Ramos (cell line): Measurements from ENCODE around the gene SIKE1.
"Not testable (repeated sequence)": the region's sequence is repeated elsewhere in the genome, so short reads cannot be mapped to it uniquely, and the experiment has no call there.

Experiments
- in situ Hi-C: fragments of 300-500 bp; cut with MboI; formaldehyde crosslinking; loops from one replicate; pipeline ENCODE4 v1.14.3; 2022; ENCODE audit warnings: low sequenced_read_pairs; ENCODE audit not compliant: unreplicated experiment

The SIKE1 gene

DNA sequence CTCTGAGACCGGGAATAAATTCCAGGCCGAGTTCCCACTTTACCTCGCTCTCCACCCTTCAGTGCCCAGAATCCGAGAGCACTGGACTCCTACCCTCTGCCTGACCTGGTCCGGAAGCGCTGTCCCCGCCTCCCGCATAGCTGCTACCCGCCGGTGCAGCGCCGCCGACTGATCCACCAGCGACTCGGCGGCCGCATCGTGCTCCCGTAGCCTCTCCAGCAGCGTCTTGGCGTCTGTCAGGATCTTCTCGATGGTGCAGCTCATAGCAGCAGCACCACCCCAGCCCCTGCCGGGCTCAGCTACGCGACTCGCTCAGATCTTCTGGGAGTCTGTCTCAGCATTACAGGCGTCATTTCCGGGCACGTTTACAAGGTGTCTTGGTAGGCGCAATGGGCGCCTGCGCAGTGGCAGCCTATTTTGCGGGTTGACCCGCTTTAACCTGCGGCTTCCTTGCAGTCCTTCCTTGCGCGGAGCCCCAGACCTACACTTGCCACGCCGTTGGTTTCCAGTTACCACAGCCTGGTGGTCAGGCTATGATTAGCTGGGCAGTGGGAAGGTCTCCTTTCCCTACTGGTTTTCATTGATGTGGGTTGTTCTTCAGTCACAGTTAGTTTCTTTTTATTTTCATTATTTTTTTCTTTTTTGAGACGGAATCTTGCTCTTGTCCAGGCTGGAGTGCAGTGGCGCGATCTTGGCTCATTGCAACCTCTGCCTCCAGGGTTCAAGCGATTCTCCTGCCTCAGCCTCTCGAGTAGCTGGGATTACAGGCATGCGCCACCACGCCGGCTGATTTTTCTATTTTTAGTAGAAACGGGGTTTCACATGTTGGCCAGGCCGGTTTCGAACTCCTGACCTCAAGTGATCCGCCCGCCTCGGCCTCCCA, at the start of gene SIKE1:
SIKE1 (minus strand) TSS at position 342 of the 883 bp plus-strand sequence; CDS start at position 264, 78 bp downstream.
- in situ Hi-C loops = no loop called here

DNA sequence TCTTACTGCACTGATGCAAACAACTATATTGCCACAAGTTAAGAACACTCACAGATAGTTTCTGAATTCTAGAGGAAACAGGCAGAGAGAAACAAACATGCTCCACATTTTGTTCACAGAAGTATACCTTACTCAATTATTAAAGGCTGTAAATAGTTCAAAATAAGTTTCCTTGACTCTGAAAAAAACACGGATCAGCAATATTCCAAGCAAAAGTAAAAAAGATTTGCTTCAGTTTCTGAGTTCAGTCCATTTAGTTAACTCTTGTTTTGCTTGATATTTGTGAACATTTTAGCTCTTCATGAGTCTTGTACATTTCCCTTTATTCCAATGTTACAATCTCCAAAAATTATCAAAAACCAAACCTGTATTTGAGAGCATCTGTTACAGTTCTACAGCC, 49.6 kb upstream of the SIKE1 start:
- in situ Hi-C loops = not testable (repeated sequence)

DNA sequence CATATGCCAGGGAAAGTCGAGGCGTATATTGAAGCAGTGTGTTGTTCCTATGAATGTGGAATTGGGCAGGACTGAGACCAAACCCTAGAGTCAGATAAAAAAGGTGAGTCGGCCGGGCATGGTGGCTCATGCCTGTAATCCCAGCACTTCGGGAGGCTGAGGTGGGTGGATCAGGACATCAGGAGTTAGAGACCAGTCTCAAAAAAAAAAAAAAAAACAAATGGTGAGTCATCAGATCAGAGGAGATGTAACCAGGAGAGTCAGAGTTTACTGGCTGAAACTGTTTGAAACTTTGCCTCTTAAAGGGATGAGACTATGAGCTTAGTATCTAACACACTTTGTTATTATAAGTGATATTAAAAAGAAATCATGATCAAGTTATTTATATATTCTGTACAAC, 47.8 kb upstream of the SIKE1 start:
- in situ Hi-C loops = no loop called here

DNA sequence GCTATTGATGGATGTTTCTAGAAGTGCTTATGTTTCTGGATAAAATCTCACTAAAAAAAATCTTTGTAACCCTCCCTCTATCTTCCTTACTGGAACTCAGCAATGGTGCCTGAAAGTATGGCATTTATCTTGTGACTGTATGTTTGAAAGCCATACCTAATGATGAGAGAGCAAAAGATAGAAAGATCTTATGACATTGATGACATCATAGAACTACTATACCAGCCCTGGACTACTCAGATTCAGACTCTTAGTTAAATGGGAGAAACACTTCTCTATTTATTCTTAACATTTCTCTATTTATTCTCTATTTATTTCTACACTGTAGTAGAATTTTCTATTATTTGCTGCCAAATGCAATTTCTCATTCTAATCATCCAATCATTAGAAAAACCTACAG, 41.5 kb upstream of the SIKE1 start:
- in situ Hi-C loops = no loop called here

DNA sequence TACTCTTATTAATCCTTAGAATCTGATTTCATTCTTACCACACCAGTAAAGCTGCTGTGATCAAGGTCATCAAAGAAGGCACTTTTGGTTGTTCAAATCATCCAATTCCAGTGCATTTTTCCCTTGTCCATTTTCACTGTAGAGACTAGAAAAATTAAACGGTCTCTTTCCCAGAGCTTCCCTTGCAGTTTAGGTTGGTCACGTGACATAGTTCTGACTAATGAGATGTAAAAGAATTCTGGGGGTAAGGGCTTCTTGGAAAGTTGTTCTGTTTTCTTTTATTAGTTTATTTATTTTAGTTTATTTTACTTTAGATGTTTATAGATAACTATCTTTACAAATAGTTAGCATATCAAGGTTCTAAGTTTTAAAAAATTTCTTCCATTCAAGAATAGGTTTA, 39.9 kb upstream of the SIKE1 start:
- in situ Hi-C loops = no loop called here

DNA sequence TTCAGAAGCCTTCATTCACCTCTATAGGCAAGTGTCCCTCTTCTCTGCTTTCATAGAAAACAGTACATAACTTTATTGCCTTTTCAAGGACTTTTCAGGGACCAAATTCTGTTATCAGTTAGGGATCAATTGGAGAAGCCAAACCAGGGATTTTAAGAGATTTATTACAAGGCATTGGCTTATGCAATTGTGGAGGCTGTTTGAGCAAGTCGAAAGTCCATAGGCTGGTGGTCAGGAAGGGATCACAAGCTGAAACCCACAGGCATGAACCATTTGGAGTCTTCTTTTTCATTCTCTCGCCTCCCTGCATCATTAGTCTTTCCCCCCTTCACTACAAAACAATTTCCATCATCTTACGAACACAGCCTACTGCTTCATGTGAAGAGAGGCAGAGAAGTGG, 39.4 kb upstream of the SIKE1 start:
- in situ Hi-C loops = no loop called here

- in situ Hi-C loops = not testable (repeated sequence)
Observed at GRCh38 chr1:114804449-114804848, 24.0 kb upstream of the SIKE1 start.

DNA sequence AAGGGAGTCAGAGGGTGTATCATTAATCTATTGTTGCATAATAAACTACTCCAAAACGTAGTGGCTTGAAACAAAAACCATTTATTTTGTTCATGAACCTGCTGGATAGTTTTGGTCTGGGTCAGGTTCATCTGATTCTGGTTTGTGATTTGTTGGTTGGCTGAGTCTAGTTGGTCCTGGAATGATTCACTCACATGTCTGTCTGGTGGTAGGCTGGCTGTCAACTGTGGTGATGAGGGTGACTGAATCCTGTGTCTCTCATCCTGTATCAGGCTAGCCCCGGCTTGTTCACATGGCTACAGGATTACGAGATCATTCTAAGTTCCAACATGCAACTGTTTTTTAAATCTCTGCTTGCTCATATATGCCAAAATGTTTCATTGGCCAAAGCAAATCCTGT, 22.5 kb upstream of the SIKE1 start:
- in situ Hi-C loops = no loop called here

DNA sequence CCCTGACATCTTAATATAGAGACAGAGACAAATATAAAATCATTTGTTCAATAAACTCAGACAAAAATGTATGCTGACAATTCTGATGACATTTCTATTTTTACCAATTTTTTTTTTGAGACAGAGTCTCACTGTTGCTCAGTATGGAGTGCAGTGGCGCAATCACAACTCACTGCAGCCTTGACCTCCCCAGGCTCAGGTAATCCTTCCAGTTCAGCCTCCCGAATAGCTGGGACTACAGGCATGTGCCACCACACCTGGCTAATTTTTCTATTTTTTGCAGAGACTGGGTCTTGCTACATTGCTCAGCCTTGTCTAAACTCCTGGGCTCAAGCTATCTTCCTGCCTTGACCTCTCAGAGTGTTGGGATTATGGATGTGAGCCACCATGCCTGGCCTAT, 13.6 kb upstream of the SIKE1 start:
- in situ Hi-C loops = no loop called here

DNA sequence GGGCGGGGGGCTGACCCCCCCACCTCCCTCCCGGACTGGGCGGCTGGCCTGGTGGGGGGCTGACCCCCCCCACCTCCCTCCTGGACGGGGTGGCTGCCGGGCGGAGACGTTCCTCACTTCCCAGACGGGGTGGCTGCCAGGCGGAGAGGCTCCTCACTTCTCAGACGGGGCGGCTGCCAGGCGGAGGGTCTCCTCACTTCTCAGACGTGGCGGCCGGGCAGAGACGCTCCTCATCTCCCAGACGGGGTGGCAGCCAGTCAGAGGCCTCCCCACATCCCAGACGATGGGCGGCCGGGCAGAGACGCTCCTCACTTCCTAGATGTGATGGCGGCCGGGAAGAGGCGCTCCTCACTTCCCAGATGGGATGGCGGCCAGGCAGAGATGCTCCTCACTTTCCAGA, 10.1 kb upstream of the SIKE1 start:
- in situ Hi-C loops = not testable (repeated sequence)

DNA sequence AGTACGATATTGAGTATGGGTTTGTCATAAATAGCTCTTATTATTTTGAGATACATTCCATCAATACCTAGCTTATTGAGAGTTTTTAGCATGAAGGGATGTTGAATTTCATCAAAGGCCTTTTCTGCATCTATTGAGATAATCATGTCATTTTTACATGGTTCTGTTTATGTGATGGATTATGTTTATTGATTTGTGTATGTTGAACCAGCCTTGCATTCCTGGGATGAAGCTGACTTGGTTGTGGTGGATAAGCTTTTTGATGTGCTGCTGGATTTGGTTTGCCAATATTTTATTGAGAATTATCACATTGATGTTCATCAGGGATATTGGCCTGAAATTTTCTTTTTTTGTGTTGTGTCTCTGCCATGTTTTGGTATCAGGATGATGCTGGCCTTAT, 6.0 kb upstream of the SIKE1 start:
- in situ Hi-C loops = not testable (repeated sequence)

DNA sequence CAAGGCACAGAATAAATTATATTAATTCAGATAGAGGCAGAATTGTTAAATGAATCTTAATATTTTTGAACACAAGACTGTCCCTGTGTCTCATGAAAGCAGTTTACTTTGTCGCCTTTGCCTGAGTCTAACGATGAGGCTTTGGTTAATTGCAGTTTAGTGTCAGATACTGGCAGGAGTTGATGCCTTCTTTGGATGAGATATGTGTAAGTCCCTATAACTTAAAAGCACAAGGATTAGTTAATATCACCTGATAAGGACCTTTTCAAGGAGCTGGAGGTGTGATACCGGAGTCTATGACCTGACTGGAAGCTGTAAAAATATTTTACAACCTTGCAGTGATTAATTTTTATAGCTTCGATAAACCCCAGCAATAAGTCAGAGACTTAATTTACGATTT, 2.0 kb upstream of the SIKE1 start:
- in situ Hi-C loops = no loop called here

DNA sequence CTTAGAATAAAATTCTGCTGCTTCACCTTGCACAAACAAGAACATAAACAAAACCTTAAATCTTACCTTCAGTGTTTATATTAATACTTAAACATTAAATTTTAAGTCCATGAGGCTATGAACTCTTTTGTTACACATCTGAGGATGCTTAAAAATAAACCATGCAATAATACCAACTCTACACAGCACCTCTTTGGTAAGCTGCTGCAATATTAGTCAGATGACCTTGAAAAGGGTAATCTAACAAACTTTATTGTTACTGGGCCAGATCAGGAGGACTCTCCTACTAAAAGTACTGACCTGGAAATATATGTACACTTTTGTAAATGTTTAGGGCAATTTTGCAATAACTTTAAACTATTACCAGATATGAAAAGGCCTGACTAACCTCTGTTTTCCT, 763 bp downstream of the SIKE1 start:
- in situ Hi-C loops = no loop called here

- in situ Hi-C loops = not testable (repeated sequence)
Observed at GRCh38 chr1:114776726-114777125, 3.8 kb downstream of the SIKE1 start.

- in situ Hi-C loops = no loop called here
Observed at GRCh38 chr1:114771992-114772391, 8.5 kb downstream of the SIKE1 start.

DNA sequence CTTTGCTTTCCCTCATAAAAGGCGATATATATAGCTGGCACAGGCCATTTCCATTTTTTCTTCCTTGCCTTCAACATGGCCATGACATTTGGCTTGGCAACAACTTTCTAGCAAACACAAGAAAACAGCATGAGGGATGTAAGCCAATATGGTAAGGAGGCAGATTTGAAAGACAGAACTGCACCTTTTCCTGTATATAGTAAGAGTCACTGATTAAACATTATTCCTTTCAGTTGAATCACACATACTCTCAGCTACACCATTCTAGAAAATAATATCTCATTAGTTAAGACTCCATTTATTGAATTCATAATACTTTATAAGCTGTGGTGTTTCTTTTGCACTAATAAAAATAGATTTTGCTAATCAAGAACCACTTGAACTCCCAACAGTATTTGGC, 9.5 kb downstream of the SIKE1 start:
- in situ Hi-C loops = no loop called here

DNA sequence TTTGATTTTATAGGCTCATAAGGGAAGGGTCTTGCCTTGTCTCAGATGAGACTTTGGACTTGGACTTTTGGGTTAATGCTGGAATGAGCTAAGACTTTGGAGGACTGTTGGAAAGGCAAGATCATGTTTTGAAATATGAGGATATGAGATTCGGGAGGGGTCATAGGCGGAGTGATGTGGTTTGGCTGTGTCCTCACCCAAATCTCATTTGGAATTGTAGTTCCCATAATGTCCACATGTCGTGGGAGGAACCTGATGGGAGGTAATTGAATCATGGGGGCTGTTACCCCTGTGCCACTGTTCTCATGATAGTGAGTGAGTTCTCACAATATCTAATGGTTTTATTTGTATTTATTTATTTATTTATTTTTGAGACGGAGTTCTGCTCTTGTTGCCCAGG, 15.8 kb downstream of the SIKE1 start:
- in situ Hi-C loops = no loop called here

GRCh38 chr1:114758256-114758832, 22.1 kb downstream of the SIKE1 start:
- in situ Hi-C loops = no loop called here

DNA sequence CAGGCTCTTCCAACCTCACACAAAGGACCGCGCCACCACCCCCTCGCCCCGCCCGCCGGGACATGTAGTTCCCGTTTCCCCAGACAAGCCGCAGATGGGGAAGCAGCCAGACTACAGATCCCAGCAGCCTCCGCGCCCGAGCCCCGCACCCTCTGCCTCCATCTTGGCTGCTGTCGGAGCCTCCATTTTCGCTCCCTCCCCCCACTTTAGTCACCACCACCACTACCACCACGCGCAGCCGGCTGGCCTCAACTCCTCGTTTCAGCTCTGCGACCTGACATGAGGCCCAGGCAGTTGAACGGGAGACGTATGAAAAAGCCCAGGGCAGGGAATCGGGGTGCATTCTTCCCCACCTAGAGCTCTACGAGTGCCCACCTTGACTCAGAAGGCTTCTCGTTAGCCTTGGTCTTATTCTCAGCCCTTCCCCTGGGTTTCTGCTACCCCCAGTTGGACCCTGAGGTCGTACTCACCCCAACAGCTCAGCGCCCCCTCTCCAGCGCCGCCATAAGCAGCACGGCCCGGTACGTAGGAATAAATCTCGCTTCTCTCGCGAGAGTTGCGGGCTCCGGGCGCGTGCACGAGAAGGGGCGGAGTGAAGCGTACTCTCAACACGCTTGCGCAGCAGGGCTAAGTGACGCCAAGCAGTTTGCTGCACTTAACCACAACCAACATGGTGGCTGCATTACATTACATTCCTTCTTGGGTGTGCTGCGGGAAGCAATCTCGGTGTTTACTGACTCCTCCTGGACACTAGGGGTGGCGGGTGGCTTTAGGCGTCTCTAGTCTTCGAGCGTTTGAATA, 22.8 kb downstream of the SIKE1 start, which contains the start of gene CSDE1:
CSDE1 (minus strand) TSS at position 530 of the 801 bp plus-strand sequence. CDS start 18,094 bp downstream, outside the sequence.
- in situ Hi-C loops = no loop called here

DNA sequence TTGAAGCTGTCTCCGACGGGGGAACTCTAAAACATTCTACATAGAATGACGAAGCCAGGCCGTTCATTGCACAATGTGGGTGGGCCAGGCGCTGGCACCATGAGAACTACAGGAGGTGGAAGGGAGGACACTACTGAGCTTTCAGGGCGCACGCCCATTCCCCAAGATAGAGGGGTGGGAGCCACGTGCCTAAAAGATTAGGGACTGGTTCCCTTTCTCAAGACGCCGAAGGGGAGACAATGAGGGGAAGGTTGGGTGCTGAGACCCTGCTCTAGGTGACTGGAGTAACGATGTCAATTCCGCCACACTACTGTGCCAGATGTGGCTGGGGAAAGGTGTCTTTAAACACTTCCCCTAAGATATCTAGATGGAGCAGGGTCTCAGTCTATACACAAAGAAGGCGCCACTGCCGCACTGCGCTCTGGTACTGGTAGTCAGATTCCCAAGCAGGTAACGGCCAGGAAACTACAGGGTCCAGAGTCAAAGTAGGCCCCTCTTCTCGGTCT, 23.5 kb downstream of the SIKE1 start:
- in situ Hi-C loops = no loop called here
